Measurements from ENCODE around the gene SAP30BP. TPM values are rescaled to one million over a fixed set of nuclear protein-coding genes. Genes with fewer than 3 reads are reported as not detected.

Gene SAP30BP
- total and polyA plus RNA-seq, 8 donors = 58.9 to 111 (median 101) TPM

DNA sequence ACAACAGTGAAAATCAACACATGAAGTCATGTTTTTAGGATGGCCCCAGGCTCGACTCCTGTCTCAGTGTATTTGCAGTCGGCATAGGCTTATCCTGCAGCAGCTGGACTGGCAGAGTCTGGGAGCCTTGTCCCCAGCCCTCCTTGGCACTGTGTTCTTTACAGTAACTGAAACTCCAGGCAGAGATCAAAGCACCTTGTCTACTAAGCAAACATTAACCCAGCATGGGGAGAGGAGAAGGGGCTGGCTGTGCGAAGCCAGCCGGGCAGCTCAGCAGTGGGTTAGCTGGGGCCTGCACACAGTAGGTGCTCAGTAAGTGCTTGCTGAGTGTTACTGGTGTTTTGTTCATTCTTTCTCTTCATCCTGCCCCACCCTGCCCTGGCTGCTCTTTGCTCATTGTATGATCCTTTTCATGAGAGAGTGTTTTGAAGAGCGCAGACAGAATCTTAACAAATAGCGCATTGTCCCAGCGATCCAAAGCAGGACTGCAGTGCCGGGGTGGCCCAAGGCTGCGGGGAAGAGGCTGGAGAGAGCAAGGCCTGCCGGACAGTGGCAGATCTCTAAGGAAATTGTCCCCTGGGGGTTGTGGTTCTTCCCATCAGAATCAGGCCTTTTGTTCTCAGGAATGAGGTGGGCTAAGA is 30.6 kb downstream of the SAP30BP start:
- H3K9me3 ChIP-seq = no peaks in the 10 kb centered on the region
- no peak for TF ChIP-seq CTCF (IDR thresholded peaks at IDR 0.05)
- H3K27ac ChIP-seq = peak overlapping the region; percentile 63 to 75
- intact Hi-C loops (cut with DNase I) = no loop called here
- H3K4me1 ChIP-seq = peaks cover 17 to 60% of the 10 kb centered on the region in 2 donors
- no peak overlapping the region for H3K4me3 ChIP-seq
- H3K36me3 ChIP-seq = peaks cover 0 to 93% of the 10 kb centered on the region in 2 donors
- ATAC-seq (peak; percentile 59), DNase-seq (peak in 1 of 4 donors; percentile 36)
- H3K27me3 ChIP-seq = no peaks in the 10 kb centered on the region

- ATAC-seq (no peak), DNase-seq (no peak)
- Histone ChIP-seq H3K9me3 (no peaks in the 10 kb centered on the region), H3K27me3 (no peaks in the 10 kb centered on the region), H3K4me1 (peaks cover 11 to 54% of the 10 kb centered on the region in 2 donors), H3K4me3 (no peak overlapping the region), H3K36me3 (peaks cover 0 to 93% of the 10 kb centered on the region in 2 donors), H3K27ac (peak overlapping the region in 1 of 2 donors; percentile 75)
- intact Hi-C loops (cut with DNase I) = no loop called here
- no peak for TF ChIP-seq CTCF (IDR thresholded peaks at IDR 0.05)
These were observed 31.5 kb downstream of the SAP30BP start for GRCh38 chr17:75698659-75699058.

DNA sequence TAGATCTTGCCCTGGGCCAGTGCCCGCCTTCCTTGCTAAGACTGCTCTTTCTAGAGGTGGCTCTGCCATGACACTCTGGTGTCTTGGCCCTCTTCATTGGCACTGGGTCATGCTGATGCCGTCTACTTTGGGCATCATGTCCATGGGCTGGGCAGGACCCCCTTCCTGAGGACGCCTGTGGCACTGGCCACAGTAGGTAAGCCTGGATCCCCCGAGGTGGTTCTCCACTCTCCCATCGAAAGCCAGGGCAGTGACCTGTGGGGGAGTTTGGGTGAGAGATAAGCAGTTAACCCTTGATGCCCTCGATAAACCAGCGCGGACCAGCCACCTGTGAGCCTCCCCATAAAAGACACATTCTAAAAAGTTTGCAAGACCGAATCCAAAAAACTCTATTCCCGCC is 34.1 kb downstream of the SAP30BP start:
- Histone ChIP-seq H3K27me3 (no peaks in the 10 kb centered on the region), H3K36me3 (peaks cover 0 to 93% of the 10 kb centered on the region in 2 donors), H3K9me3 (no peaks in the 10 kb centered on the region), H3K27ac (peak overlapping the region; percentile 16 to 75), H3K4me1 (peaks cover 11 to 45% of the 10 kb centered on the region in 2 donors), H3K4me3 (no peak overlapping the region)
- ATAC-seq (no peak), DNase-seq (no peak)
- no peak for TF ChIP-seq CTCF (IDR thresholded peaks at IDR 0.05)
- intact Hi-C loops (cut with DNase I) = no loop called here

GRCh38 chr17:75703191-75703590 is 36.1 kb downstream of the SAP30BP start:
- DNase-seq (peak in 1 of 4 donors; percentile 53), ATAC-seq (no peak)
- H3K4me1 ChIP-seq = peaks cover under 1 to 34% of the 10 kb centered on the region in 2 donors
- H3K27ac ChIP-seq = no peak overlapping the region
- no peaks in the 10 kb centered on the region for H3K9me3 ChIP-seq
- no peaks in the 10 kb centered on the region for H3K27me3 ChIP-seq
- H3K4me3 ChIP-seq = no peak overlapping the region
- peaks cover 0 to 93% of the 10 kb centered on the region in 2 donors for H3K36me3 ChIP-seq
- intact Hi-C loops (cut with DNase I) = no loop called here
- no peak for TF ChIP-seq CTCF (IDR thresholded peaks at IDR 0.05)

- H3K9me3 ChIP-seq = no peaks in the 10 kb centered on the region
- intact Hi-C loops (cut with DNase I) = no loop called here
- TF ChIP-seq CTCF (IDR thresholded peaks at IDR 0.05) = no peak
- H3K27me3 ChIP-seq = no peaks in the 10 kb centered on the region
- DNase-seq (no peak), ATAC-seq (no peak)
- H3K4me1 ChIP-seq = peaks cover 0 to 32% of the 10 kb centered on the region in 2 donors
- H3K27ac ChIP-seq = no peak overlapping the region
- H3K36me3 ChIP-seq = peaks cover 0 to 96% of the 10 kb centered on the region in 2 donors
- no peak overlapping the region for H3K4me3 ChIP-seq
These were observed 36.5 kb downstream of the SAP30BP start for GRCh38 chr17:75703591-75703990.
